Keratinocyte (primary cell): ENCODE data around the gene TXNDC8. TPM values are rescaled to one million over a fixed set of nuclear protein-coding genes. Genes with fewer than 3 reads are reported as not detected.

ENCODE experiments used
- DNase-seq: peaks from one replicate; pipeline ENCODE4 v3.0.0-alpha.2; 2011; ENCODE audit warnings: low read depth, missing footprints, low spot score
- FAIRE-seq: peaks from 2 replicates; lab custom pipeline; 2011; peaks lifted over from hg19 to GRCh38; lab: Jason Lieb, UNC
- H2AFZ ChIP-seq: 2 replicates; pipeline ENCODE4 v1.6.0; 2012; ENCODE audit warnings: low read length, control low read depth, inconsistent platforms; ENCODE audit not compliant: control insufficient read depth
- H3K27ac ChIP-seq: 2 replicates; pipeline ENCODE4 v1.5.1; 2011; ENCODE audit warnings: low read length; ENCODE audit not compliant: control insufficient read depth, insufficient read depth
- H3K27me3 ChIP-seq: 3 replicates; pipeline ENCODE4 v1.6.0; 2011; ENCODE audit warnings: low read length; ENCODE audit not compliant: control insufficient read depth, insufficient read depth; ENCODE audit errors: extremely low read depth
- H3K36me3 ChIP-seq, 2 experiments: 2 replicates in 1 of 2; 3 replicates in 1 of 2; pipeline ENCODE4 v1.5.1; 2011; ENCODE audit warnings: low read length in 2 of 2, mild to moderate bottlenecking in 1 of 2; ENCODE audit not compliant: control insufficient read depth in 2 of 2, insufficient read depth in 2 of 2; ENCODE audit errors: extremely low read depth in 1 of 2
- H3K4me1 ChIP-seq: 3 replicates; pipeline ENCODE4 v1.5.1; 2011; ENCODE audit warnings: low read length; ENCODE audit not compliant: control insufficient read depth, insufficient read depth; ENCODE audit errors: extremely low read depth
- H3K4me2 ChIP-seq: 3 replicates; pipeline ENCODE4 v1.6.0; 2011; ENCODE audit warnings: low read depth, low read length; ENCODE audit not compliant: control insufficient read depth, insufficient read depth; ENCODE audit errors: extremely low read depth
- H3K4me3 ChIP-seq, 3 experiments: fragments of 200-600 bp in 1 of 3; sonication (generic) in 1 of 3; 2 replicates in 2 of 3; 3 replicates in 1 of 3; pipeline ENCODE4 v1.5.1; 2011 to 2016; ENCODE audit warnings: low read length in 3 of 3, mild to moderate bottlenecking in 3 of 3, control low read depth in 2 of 3, inconsistent platforms in 1 of 3, low read depth in 1 of 3, mixed read lengths in 1 of 3, mixed run types in 1 of 3, moderate library complexity in 1 of 3; ENCODE audit not compliant: control insufficient read depth in 2 of 3, insufficient read depth in 2 of 3; ENCODE audit errors: extremely low read depth in 1 of 3
- H3K79me2 ChIP-seq: 2 replicates; pipeline ENCODE4 v1.6.0; 2012; ENCODE audit warnings: low read length; ENCODE audit not compliant: control insufficient read depth, insufficient read depth
- H3K9ac ChIP-seq: 3 replicates; pipeline ENCODE4 v1.6.0; 2011; ENCODE audit warnings: low read length; ENCODE audit not compliant: control insufficient read depth, insufficient read depth; ENCODE audit errors: extremely low read depth
- H3K9me1 ChIP-seq: 3 replicates; pipeline ENCODE4 v1.6.0; 2011; ENCODE audit warnings: low read length; ENCODE audit not compliant: control insufficient read depth, insufficient read depth; ENCODE audit errors: extremely low read depth
- H3K9me3 ChIP-seq: 2 replicates; pipeline ENCODE4 v1.5.1; 2012; ENCODE audit warnings: low read depth, low read length; ENCODE audit not compliant: control insufficient read depth
- H4K20me1 ChIP-seq: 3 replicates; pipeline ENCODE4 v1.6.0; 2011; ENCODE audit warnings: low read length; ENCODE audit not compliant: control insufficient read depth, insufficient read depth; ENCODE audit errors: extremely low read depth
- EZH2 ChIP-seq: IDR thresholded peaks from one replicate; pipeline ENCODE4 v1.6.1; 2012; ENCODE audit warnings: inconsistent platforms, mild to moderate bottlenecking, low read length, moderate library complexity
- dilution Hi-C: fragments of 300-500 bp; cut with MboI; formaldehyde crosslinking; loops from one replicate; pipeline ENCODE4 v1.7.0; 2020; ENCODE audit warnings: low sequenced_read_pairs; ENCODE audit not compliant: extremely low pct_ligation_motif_present
- polyA plus RNA-seq, 5 experiments: library from polyadenylated mRNA; depleted of rRNA in 3 of 5; stranded (reverse) in 3 of 5; stranded (forward) in 1 of 5; unstranded in 1 of 5; fragments of >200 nt; gene quantifications; 1 replicate in 1 of 5; 2 replicates in 3 of 5; 3 replicates in 1 of 5; pipeline versions ENCODE4 v1.2.1 to v1.2.3, GENCODE V29; 2011 to 2012; ENCODE audit warnings: missing spikeins in 2 of 5, low read depth in 1 of 5, low replicate concordance in 1 of 5
- TF ChIP-seq, protein P1 (sequence below), 3 experiments: IDR thresholded peaks in 1 of 3; conservative IDR thresholded peaks in 1 of 3; optimal IDR thresholded peaks in 1 of 3; 2 replicates in 2 of 3; 3 replicates in 1 of 3; pipeline versions ENCODE3 to v1.5.1; 2011; ENCODE audit warnings: low read length in 3 of 3, mild to moderate bottlenecking in 3 of 3, moderate library complexity in 2 of 3, control low read depth in 1 of 3, inconsistent platforms in 1 of 3; ENCODE audit not compliant: insufficient read depth in 2 of 3; ENCODE audit errors: extremely low read depth in 1 of 3

Gene TXNDC8
- polyA plus RNA-seq, 1 donor (not counting 4 experiments of a cell fraction or from before 2014, with no cell fraction given) = not detected

- peak; percentile 33 for DNase-seq
- H3K36me3 ChIP-seq = no peaks in the 10 kb centered on the region
- no peak overlapping the region for H3K9ac ChIP-seq
- no peaks in the 10 kb centered on the region for H3K9me3 ChIP-seq
- FAIRE-seq = no peak
- no peaks in the 10 kb centered on the region for H3K9me1 ChIP-seq
- H3K4me3 ChIP-seq = no peak overlapping the region
- H3K27ac ChIP-seq = no peak overlapping the region
- no peaks in the 10 kb centered on the region for H3K79me2 ChIP-seq
- no peaks in the 10 kb centered on the region for H4K20me1 ChIP-seq
- no peak overlapping the region for H2AFZ ChIP-seq
- no peak overlapping the region for H3K4me2 ChIP-seq
- H3K4me1 ChIP-seq = peaks cover 4% of the 10 kb centered on the region
- H3K27me3 ChIP-seq = no peaks in the 10 kb centered on the region
- TF ChIP-seq, protein P1, sequence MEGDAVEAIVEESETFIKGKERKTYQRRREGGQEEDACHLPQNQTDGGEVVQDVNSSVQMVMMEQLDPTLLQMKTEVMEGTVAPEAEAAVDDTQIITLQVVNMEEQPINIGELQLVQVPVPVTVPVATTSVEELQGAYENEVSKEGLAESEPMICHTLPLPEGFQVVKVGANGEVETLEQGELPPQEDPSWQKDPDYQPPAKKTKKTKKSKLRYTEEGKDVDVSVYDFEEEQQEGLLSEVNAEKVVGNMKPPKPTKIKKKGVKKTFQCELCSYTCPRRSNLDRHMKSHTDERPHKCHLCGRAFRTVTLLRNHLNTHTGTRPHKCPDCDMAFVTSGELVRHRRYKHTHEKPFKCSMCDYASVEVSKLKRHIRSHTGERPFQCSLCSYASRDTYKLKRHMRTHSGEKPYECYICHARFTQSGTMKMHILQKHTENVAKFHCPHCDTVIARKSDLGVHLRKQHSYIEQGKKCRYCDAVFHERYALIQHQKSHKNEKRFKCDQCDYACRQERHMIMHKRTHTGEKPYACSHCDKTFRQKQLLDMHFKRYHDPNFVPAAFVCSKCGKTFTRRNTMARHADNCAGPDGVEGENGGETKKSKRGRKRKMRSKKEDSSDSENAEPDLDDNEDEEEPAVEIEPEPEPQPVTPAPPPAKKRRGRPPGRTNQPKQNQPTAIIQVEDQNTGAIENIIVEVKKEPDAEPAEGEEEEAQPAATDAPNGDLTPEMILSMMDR (optimal IDR thresholded peaks at IDR 0.05 in 1 of 3, IDR thresholded peaks at IDR 0.05 in 1 of 3, conservative IDR thresholded peaks at IDR 0.05 in 1 of 3; ENCODE audit: extremely low read depth in 1 of 3, insufficient read depth in 2 of 3, low read length in 3 of 3) = no peak
- dilution Hi-C loops = no loop called here
These were observed 4.9 kb downstream of the TXNDC8 start for GRCh38 chr9:110332766-110333165.

DNA sequence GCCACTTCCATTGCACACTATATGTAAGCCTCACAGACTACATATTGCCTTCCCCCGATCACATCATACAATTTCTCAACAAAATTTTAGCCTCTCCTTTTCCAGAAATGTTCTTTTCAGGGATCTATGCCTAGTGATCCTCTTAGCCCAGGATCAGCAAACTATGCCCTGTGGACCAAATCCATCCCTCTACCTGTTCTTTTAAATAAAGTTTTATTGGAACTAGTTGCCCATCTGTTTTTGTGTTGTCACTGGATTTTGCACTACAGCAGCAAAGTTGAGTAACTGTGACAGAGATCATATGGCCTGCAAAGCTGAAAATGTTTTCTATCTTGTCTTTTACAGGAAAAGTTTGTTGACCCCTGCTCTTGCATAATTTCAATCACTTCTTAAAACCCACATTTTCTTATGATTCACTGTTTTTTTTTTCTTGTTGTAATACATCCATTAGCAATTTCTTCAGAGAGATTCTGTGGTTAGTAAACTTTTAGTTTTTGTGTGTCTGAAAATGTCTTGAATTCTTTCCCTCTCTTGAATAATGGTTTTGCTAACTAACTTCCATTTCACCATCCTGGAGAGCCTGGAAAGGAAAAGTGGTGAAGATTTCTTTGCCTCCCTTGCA is 7.1 kb downstream of the TXNDC8 start:
- dilution Hi-C loops = no loop called here
- no peaks in the 10 kb centered on the region for H3K36me3 ChIP-seq
- H3K4me2 ChIP-seq = no peak overlapping the region
- no peak for DNase-seq
- no peaks in the 10 kb centered on the region for H3K9me3 ChIP-seq
- no peak overlapping the region for H2AFZ ChIP-seq
- H3K79me2 ChIP-seq = no peaks in the 10 kb centered on the region
- no peak for FAIRE-seq
- peaks cover 8% of the 10 kb centered on the region for H3K4me1 ChIP-seq
- H3K27me3 ChIP-seq = no peaks in the 10 kb centered on the region
- no peak overlapping the region for H3K4me3 ChIP-seq
- no peaks in the 10 kb centered on the region for H3K9me1 ChIP-seq
- H3K27ac ChIP-seq = no peak overlapping the region
- H3K9ac ChIP-seq = no peak overlapping the region
- TF ChIP-seq, protein P1 (optimal IDR thresholded peaks at IDR 0.05 in 1 of 3, IDR thresholded peaks at IDR 0.05 in 1 of 3, conservative IDR thresholded peaks at IDR 0.05 in 1 of 3; ENCODE audit: extremely low read depth in 1 of 3, insufficient read depth in 2 of 3, low read length in 3 of 3) = no peak
- no peak for TF ChIP-seq EZH2
- no peaks in the 10 kb centered on the region for H4K20me1 ChIP-seq
